ENCODE data around the gene PLSCR4.
"Not testable (repeated sequence)": the region's sequence is repeated elsewhere in the genome, so short reads cannot be mapped to it uniquely, and the experiment has no call there.

PLSCR4 gene

GRCh38 chr3:146250449-146251382 lies at the start of gene PLSCR4:
Gene PLSCR4 (minus strand): TSS chr3:146251105. CDS start chr3:146222071, 29,034 bp downstream.
- DNase-seq (ENCODE audit: insufficient read length, low spot score) (no peak), FAIRE-seq (no peak)

- DNase-seq (ENCODE audit: insufficient read length, low spot score); FAIRE-seq: not testable (repeated sequence)
Measured at GRCh38 chr3:146293401-146293800, 42.5 kb upstream of the PLSCR4 start.

GRCh38 chr3:146283781-146284445 lies 33.0 kb upstream of the PLSCR4 start:
- FAIRE-seq (no peak), DNase-seq (ENCODE audit: insufficient read length, low spot score) (no peak)

GRCh38 chr3:146280864-146281263 lies 30.0 kb upstream of the PLSCR4 start:
- FAIRE-seq (no peak), DNase-seq (ENCODE audit: insufficient read length, low spot score) (no peak)

- FAIRE-seq (no peak), DNase-seq (ENCODE audit: insufficient read length, low spot score) (no peak)
Measured at GRCh38 chr3:146279951-146280350, 29.0 kb upstream of the PLSCR4 start.

GRCh38 chr3:146279013-146279412 lies 28.1 kb upstream of the PLSCR4 start:
- no peak for DNase-seq (ENCODE audit: insufficient read length, low spot score)
- no peak for FAIRE-seq

- DNase-seq (ENCODE audit: insufficient read length, low spot score) (no peak), FAIRE-seq (no peak)
Measured at GRCh38 chr3:146277953-146278631, 27.2 kb upstream of the PLSCR4 start.

- FAIRE-seq = no peak
- DNase-seq (ENCODE audit: insufficient read length, low spot score) = no peak
Measured at GRCh38 chr3:146275476-146275875, 24.6 kb upstream of the PLSCR4 start.

- DNase-seq (ENCODE audit: insufficient read length, low spot score) (no peak), FAIRE-seq (no peak)
Measured at GRCh38 chr3:146274833-146275232, 23.9 kb upstream of the PLSCR4 start.

- FAIRE-seq (no peak), DNase-seq (ENCODE audit: insufficient read length, low spot score) (no peak)
Measured at GRCh38 chr3:146273721-146274407, 23.0 kb upstream of the PLSCR4 start.

- DNase-seq (ENCODE audit: insufficient read length, low spot score) = no peak
- FAIRE-seq = no peak
Measured at GRCh38 chr3:146271180-146271579, 20.3 kb upstream of the PLSCR4 start.

- no peak for DNase-seq (ENCODE audit: insufficient read length, low spot score)
- FAIRE-seq = no peak
Measured at GRCh38 chr3:146269271-146269670, 18.4 kb upstream of the PLSCR4 start.

- DNase-seq (ENCODE audit: insufficient read length, low spot score) (no peak), FAIRE-seq (no peak)
Measured at GRCh38 chr3:146268535-146269219, 17.8 kb upstream of the PLSCR4 start.

GRCh38 chr3:146265720-146266119 lies 14.8 kb upstream of the PLSCR4 start:
- DNase-seq (ENCODE audit: insufficient read length, low spot score) = no peak
- FAIRE-seq = no peak

GRCh38 chr3:146262371-146263110 lies 11.6 kb upstream of the PLSCR4 start:
- FAIRE-seq (no peak), DNase-seq (ENCODE audit: insufficient read length, low spot score) (no peak)

- DNase-seq (ENCODE audit: insufficient read length, low spot score) = no peak
- no peak for FAIRE-seq
Measured at GRCh38 chr3:146259880-146260589, 9.1 kb upstream of the PLSCR4 start.

GRCh38 chr3:146256851-146257486 lies 6.1 kb upstream of the PLSCR4 start:
- DNase-seq (ENCODE audit: insufficient read length, low spot score) (no peak), FAIRE-seq (no peak)

GRCh38 chr3:146252445-146252844 lies 1.5 kb upstream of the PLSCR4 start:
- FAIRE-seq; DNase-seq (ENCODE audit: insufficient read length, low spot score): not testable (repeated sequence)

Data from GM19239 (cell line).